OCI-LY1 (cell line): ENCODE measurements around the gene ATXN1L.

Source experiments
- EZH2 ChIP-seq: fragments of 200-600 bp; sonication (generic), shearing (Covaris generic); IDR thresholded peaks from 2 replicates; pipeline ENCODE4 v1.8.0; 2017; ENCODE audit warnings: borderline replicate concordance, mixed run types, mild to moderate bottlenecking, antibody characterized with exemption, low read length, moderate library complexity, mixed read lengths
- TF ChIP-seq, protein P1 (sequence below): fragments of 200-600 bp; sonication (generic), shearing (Covaris generic); IDR thresholded peaks from 2 replicates; pipeline ENCODE4 v1.5.1; 2017; ENCODE audit warnings: mild to moderate bottlenecking, antibody characterized with exemption, low read length, moderate library complexity, mixed read lengths

DNA sequence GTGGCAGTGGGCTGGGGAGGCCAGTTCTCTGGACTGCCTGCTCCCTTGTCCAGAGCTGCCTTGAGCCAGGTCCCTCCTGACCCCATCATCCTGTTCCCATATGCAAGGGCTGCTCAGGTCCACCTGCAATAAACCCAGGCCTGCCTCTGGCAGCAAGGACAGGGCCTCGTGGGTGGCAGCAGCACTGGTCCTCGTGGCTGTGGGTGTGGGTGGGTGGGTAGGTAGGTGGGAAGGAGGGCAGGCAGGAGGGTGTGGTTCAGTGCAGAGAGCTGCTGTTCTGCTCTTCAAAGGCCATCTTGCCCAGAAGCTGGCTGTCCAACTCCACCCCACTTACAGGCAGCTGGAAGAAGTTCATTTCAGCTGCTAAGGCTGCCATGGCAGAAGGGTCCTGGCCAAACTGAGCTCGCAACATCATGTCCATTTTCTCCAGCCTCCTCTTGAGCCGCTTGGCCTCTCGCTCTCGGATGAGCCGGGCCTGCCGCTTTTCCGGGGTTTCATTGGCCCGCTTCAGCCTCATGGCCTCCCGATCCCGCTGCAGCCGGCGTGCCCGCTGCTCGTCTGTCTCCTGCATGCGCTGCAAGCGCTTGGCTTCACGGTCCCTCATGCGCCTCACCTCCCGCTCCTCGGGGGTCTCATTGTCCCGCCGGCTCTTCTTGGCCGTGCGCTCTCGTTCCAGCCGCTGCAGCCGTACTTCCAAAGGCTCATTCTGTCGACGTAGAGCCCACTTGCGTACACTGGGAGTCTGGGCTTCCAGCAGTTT lies 14.2 kb downstream of the ATXN1L start:
- TF ChIP-seq, protein P1, sequence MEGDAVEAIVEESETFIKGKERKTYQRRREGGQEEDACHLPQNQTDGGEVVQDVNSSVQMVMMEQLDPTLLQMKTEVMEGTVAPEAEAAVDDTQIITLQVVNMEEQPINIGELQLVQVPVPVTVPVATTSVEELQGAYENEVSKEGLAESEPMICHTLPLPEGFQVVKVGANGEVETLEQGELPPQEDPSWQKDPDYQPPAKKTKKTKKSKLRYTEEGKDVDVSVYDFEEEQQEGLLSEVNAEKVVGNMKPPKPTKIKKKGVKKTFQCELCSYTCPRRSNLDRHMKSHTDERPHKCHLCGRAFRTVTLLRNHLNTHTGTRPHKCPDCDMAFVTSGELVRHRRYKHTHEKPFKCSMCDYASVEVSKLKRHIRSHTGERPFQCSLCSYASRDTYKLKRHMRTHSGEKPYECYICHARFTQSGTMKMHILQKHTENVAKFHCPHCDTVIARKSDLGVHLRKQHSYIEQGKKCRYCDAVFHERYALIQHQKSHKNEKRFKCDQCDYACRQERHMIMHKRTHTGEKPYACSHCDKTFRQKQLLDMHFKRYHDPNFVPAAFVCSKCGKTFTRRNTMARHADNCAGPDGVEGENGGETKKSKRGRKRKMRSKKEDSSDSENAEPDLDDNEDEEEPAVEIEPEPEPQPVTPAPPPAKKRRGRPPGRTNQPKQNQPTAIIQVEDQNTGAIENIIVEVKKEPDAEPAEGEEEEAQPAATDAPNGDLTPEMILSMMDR, result no peak
- TF ChIP-seq EZH2, result no peak
